Liver (tissue), 9 donors: ENCODE measurements around the gene ITIH5. TPM values are rescaled to one million over a fixed set of nuclear protein-coding genes. Genes with fewer than 3 reads are reported as not detected.

ENCODE experiments used
- DNase-seq: peaks from one replicate; pipeline ENCODE4 v3.0.0-alpha.2; 2017; ENCODE audit warnings: low spot score
- H3K27ac ChIP-seq, 2 donors: one replicate each; pipeline ENCODE4 v1.7.0; 2013; ENCODE audit warnings: inconsistent platforms in 2 of 2, low read length in 2 of 2, control low read depth in 1 of 2, low read depth in 1 of 2, mild to moderate bottlenecking in 1 of 2
- H3K27me3 ChIP-seq, 4 donors: one replicate each; pipeline versions ENCODE4 v1.6.1 to v1.7.0; 2013; ENCODE audit warnings: low read length in 3 of 4, inconsistent platforms in 1 of 4, mild to moderate bottlenecking in 1 of 4, moderate library complexity in 1 of 4; ENCODE audit not compliant: control insufficient read depth in 4 of 4, insufficient read depth in 4 of 4
- H3K36me3 ChIP-seq, 4 donors: one replicate each; pipeline versions ENCODE4 v1.6.1 to v1.7.0; 2013; ENCODE audit warnings: low read length in 3 of 4, mild to moderate bottlenecking in 3 of 4, low read depth in 1 of 4, moderate library complexity in 1 of 4; ENCODE audit not compliant: control insufficient read depth in 4 of 4, insufficient read depth in 3 of 4
- H3K4me1 ChIP-seq, 4 donors: one replicate each; pipeline versions ENCODE4 v1.6.1 to v1.7.0; 2013; ENCODE audit warnings: low read length in 3 of 4, mild to moderate bottlenecking in 3 of 4, moderate library complexity in 1 of 4; ENCODE audit not compliant: control insufficient read depth in 4 of 4, insufficient read depth in 4 of 4
- H3K4me3 ChIP-seq, 3 donors: one replicate each; pipeline versions ENCODE4 v1.6.1 to v1.7.0; 2013; ENCODE audit warnings: low read length in 3 of 3, control low read depth in 1 of 3, low read depth in 1 of 3, mild to moderate bottlenecking in 1 of 3
- H3K9ac ChIP-seq, 2 donors: one replicate each; pipeline ENCODE4 v1.7.0; 2013; ENCODE audit warnings: low read length in 2 of 2, mild to moderate bottlenecking in 2 of 2, moderate library complexity in 2 of 2, control low read depth in 1 of 2, low read depth in 1 of 2
- H3K9me3 ChIP-seq, 4 donors: one replicate each; pipeline versions ENCODE4 v1.6.1 to v1.7.0; 2013; ENCODE audit warnings: low read length in 3 of 4; ENCODE audit not compliant: control insufficient read depth in 4 of 4
- EGR1 ChIP-seq, 2 donors: IDR thresholded peaks; 2 replicates each; pipeline ENCODE4 v1.6.1; 2016 to 2018; ENCODE audit warnings: antibody characterized with exemption in 2 of 2, low read depth in 2 of 2
- FOXA1 ChIP-seq: IDR thresholded peaks from 2 replicates; pipeline ENCODE4 v1.6.1; 2016; ENCODE audit warnings: antibody characterized with exemption
- FOXA2 ChIP-seq: IDR thresholded peaks from 2 replicates; pipeline ENCODE4 v1.6.1; 2016; ENCODE audit warnings: antibody characterized with exemption
- GABPA ChIP-seq, 2 donors: IDR thresholded peaks in 1 of 2; conservative IDR thresholded peaks in 1 of 2; 2 replicates each; pipeline ENCODE4 v1.6.1; 2016; ENCODE audit warnings: antibody characterized with exemption in 2 of 2, mild to moderate bottlenecking in 1 of 2, moderate library complexity in 1 of 2
- HNF4A ChIP-seq, 2 donors: conservative IDR thresholded peaks; 2 replicates each; pipeline ENCODE4 v1.6.1; 2016; ENCODE audit warnings: antibody characterized with exemption in 2 of 2, mild to moderate bottlenecking in 2 of 2
- HNF4G ChIP-seq: IDR thresholded peaks from 2 replicates; pipeline ENCODE4 v1.6.1; 2016; ENCODE audit warnings: antibody characterized with exemption
- JUND ChIP-seq, 2 donors: IDR thresholded peaks; 2 replicates each; pipeline ENCODE4 v1.6.1; 2016; ENCODE audit warnings: antibody characterized with exemption in 2 of 2
- NR2F2 ChIP-seq: IDR thresholded peaks from 2 replicates; pipeline ENCODE4 v1.6.1; 2016; ENCODE audit warnings: antibody characterized with exemption
- RAD21 ChIP-seq, 2 donors: IDR thresholded peaks; 2 replicates each; pipeline ENCODE4 v1.6.1; 2016; ENCODE audit warnings: antibody characterized with exemption in 2 of 2, mild to moderate bottlenecking in 2 of 2
- RXRA ChIP-seq, 2 donors: IDR thresholded peaks; 2 replicates each; pipeline ENCODE4 v1.6.1; 2017 to 2018; ENCODE audit warnings: antibody characterized with exemption in 2 of 2, mild to moderate bottlenecking in 1 of 2
- SP1 ChIP-seq: IDR thresholded peaks from 2 replicates; pipeline ENCODE4 v1.6.1; 2018; ENCODE audit warnings: antibody characterized with exemption, mild to moderate bottlenecking
- TAF1 ChIP-seq: conservative IDR thresholded peaks from 2 replicates; pipeline ENCODE4 v1.6.1; 2016; ENCODE audit warnings: antibody characterized with exemption, mild to moderate bottlenecking
- YY1 ChIP-seq: IDR thresholded peaks from 2 replicates; pipeline ENCODE4 v1.6.1; 2016; ENCODE audit warnings: antibody characterized with exemption, mild to moderate bottlenecking
- WGBS: extraction: QIAGEN DNeasy Blood & Tissue Kit; methylation state at CpG from one replicate; pipeline ENCODE4 v1.1.7; 2013; 5-methylcytosine and 5-hydroxymethylcytosine counted together
- polyA plus RNA-seq, 2 donors: library from polyadenylated mRNA; stranded (reverse) in 1 of 2; unstranded in 1 of 2; fragments of 200-250 nt in 1 of 2; fragments of >200 nt in 1 of 2; fragmentation: Nextera tagmentation in 1 of 2; extraction: Ambion mirVana in 1 of 2; gene quantifications; one replicate each; pipeline versions ENCODE4 v1.2.1 to v1.2.3, GENCODE V29; 2013 to 2015
- total RNA-seq, 2 donors: library from RNA; depleted of rRNA; stranded (reverse); fragments of >200 nt; gene quantifications; one replicate each; pipeline ENCODE4 v1.2.3, GENCODE V29; 2014
- TF ChIP-seq, protein P1 (sequence below): IDR thresholded peaks from 2 replicates; pipeline ENCODE4 v1.6.1; 2016; ENCODE audit warnings: antibody characterized with exemption, mild to moderate bottlenecking
- TF ChIP-seq, protein P2 (sequence below): IDR thresholded peaks from 2 replicates; pipeline ENCODE4 v1.6.1; 2016; ENCODE audit warnings: antibody characterized with exemption
- TF ChIP-seq, protein P3 (sequence below): IDR thresholded peaks from 2 replicates; pipeline ENCODE4 v1.6.1; 2016; ENCODE audit warnings: antibody characterized with exemption
- TF ChIP-seq, protein P4 (sequence below): IDR thresholded peaks from 2 replicates; pipeline ENCODE4 v1.6.1; 2016; ENCODE audit warnings: antibody characterized with exemption
- TF ChIP-seq, protein P5 (sequence below): fragments of 150-350 bp; IDR thresholded peaks from 2 replicates; pipeline ENCODE4 v1.5.1; 2017; ENCODE audit warnings: improper control_type of control experiment, low read depth, low read length; ENCODE audit not compliant: missing input control
- donor health status: healthy.
- donor health status: healthy.
- donor health status: healthy.
- donor health status: healthy.
- donor health status: healthy.

The ITIH5 gene
- total and polyA plus RNA-seq, 4 donors, result 0.60 to 1.3 (median 0.98) TPM

DNA sequence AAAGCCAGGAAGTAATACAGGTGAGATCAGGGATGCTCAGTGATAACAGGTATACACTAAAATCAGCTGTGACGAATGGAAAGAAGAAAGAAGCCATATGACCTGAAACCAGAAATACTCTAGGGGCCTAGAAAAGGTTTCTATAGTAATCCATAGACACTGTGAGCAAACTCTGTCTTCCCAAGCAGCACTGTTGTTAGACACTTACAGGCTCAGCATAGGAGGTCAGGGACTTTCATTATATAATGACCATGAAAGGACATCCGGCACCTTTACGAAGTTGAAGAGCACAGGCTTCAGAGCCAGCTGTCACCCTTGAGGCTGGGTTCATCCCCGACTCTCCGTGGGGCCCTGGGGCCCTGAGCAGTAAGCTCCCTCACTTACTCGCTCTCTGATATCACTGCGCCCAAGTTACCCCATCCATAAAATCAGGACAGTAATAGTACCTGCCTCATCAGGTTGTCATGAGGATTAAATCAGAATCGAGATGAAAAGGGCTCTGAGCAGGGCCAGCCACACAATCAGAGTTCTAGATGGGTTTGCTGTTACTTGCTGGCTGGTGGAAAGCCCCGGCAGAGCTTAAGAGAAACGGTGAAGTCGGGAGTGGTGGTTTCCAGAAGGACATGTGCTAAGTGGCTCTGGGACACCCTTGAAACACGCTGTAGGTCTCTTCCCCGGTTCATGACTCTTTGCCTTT lies 79.5 kb downstream of the ITIH5 start:
- no peaks in the 10 kb centered on the region for H3K36me3 ChIP-seq
- no peaks in the 10 kb centered on the region for H3K4me1 ChIP-seq
- no peak overlapping the region for H3K9ac ChIP-seq
- H3K9me3 ChIP-seq, result no peaks in the 10 kb centered on the region
- TF ChIP-seq TAF1 (no peak), RAD21 (IDR thresholded peaks at IDR 0.05) (no peak), EGR1 (IDR thresholded peaks at IDR 0.05; ENCODE audit: low read depth in 2 of 2) (no peak), FOXA1 (no peak), NR2F2 (no peak), FOXA2 (no peak), JUND (IDR thresholded peaks at IDR 0.05) (no peak), YY1 (no peak), HNF4A (conservative IDR thresholded peaks at IDR 0.05) (no peak), HNF4G (no peak), SP1 (no peak), GABPA (IDR thresholded peaks at IDR 0.05 in 1 of 2, conservative IDR thresholded peaks at IDR 0.05 in 1 of 2) (no peak), RXRA (IDR thresholded peaks at IDR 0.05) (no peak)
- TF ChIP-seq, protein P1, sequence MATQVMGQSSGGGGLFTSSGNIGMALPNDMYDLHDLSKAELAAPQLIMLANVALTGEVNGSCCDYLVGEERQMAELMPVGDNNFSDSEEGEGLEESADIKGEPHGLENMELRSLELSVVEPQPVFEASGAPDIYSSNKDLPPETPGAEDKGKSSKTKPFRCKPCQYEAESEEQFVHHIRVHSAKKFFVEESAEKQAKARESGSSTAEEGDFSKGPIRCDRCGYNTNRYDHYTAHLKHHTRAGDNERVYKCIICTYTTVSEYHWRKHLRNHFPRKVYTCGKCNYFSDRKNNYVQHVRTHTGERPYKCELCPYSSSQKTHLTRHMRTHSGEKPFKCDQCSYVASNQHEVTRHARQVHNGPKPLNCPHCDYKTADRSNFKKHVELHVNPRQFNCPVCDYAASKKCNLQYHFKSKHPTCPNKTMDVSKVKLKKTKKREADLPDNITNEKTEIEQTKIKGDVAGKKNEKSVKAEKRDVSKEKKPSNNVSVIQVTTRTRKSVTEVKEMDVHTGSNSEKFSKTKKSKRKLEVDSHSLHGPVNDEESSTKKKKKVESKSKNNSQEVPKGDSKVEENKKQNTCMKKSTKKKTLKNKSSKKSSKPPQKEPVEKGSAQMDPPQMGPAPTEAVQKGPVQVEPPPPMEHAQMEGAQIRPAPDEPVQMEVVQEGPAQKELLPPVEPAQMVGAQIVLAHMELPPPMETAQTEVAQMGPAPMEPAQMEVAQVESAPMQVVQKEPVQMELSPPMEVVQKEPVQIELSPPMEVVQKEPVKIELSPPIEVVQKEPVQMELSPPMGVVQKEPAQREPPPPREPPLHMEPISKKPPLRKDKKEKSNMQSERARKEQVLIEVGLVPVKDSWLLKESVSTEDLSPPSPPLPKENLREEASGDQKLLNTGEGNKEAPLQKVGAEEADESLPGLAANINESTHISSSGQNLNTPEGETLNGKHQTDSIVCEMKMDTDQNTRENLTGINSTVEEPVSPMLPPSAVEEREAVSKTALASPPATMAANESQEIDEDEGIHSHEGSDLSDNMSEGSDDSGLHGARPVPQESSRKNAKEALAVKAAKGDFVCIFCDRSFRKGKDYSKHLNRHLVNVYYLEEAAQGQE, result no peak
- TF ChIP-seq, protein P2, sequence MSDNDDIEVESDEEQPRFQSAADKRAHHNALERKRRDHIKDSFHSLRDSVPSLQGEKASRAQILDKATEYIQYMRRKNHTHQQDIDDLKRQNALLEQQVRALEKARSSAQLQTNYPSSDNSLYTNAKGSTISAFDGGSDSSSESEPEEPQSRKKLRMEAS, result no peak
- TF ChIP-seq, protein P3, sequence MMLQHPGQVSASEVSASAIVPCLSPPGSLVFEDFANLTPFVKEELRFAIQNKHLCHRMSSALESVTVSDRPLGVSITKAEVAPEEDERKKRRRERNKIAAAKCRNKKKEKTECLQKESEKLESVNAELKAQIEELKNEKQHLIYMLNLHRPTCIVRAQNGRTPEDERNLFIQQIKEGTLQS, result no peak
- TF ChIP-seq, protein P4, sequence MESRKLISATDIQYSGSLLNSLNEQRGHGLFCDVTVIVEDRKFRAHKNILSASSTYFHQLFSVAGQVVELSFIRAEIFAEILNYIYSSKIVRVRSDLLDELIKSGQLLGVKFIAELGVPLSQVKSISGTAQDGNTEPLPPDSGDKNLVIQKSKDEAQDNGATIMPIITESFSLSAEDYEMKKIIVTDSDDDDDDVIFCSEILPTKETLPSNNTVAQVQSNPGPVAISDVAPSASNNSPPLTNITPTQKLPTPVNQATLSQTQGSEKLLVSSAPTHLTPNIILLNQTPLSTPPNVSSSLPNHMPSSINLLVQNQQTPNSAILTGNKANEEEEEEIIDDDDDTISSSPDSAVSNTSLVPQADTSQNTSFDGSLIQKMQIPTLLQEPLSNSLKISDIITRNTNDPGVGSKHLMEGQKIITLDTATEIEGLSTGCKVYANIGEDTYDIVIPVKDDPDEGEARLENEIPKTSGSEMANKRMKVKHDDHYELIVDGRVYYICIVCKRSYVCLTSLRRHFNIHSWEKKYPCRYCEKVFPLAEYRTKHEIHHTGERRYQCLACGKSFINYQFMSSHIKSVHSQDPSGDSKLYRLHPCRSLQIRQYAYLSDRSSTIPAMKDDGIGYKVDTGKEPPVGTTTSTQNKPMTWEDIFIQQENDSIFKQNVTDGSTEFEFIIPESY, result no peak
- H3K27me3 ChIP-seq, result no peaks in the 10 kb centered on the region
- H3K4me3 ChIP-seq, result no peak overlapping the region
- no peak for DNase-seq
- H3K27ac ChIP-seq, result no peak overlapping the region
- 80% methylated on average over 13 of the region's 13 CpGs for WGBS

DNA sequence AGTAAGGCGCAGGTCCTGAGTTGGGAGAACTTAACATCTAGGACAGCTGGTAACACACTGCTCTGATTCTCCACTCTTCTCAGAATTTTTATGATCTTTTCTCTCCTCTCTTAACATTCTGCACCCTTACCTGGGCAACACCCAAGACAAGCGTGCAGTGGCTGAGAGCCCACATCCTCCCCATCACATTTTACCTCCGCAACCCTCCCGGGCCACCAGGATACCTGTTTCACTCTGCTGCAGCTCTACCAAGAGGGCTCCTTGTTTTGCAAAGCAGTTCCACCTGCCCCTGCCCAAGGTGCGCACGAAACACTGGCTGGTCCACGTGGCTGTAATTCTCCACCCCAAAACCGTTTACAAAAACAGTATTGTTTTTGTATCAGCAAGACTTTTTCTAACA lies 81.5 kb downstream of the ITIH5 start:
- Histone ChIP-seq H3K4me1 (no peaks in the 10 kb centered on the region), H3K27me3 (no peaks in the 10 kb centered on the region), H3K4me3 (no peak overlapping the region), H3K9ac (no peak overlapping the region), H3K9me3 (no peaks in the 10 kb centered on the region), H3K27ac (no peak overlapping the region), H3K36me3 (no peaks in the 10 kb centered on the region)
- no peak for DNase-seq
- 79% methylated on average over 8 of the region's 8 CpGs for WGBS
- TF ChIP-seq JUND (IDR thresholded peaks at IDR 0.05) (no peak), HNF4A (conservative IDR thresholded peaks at IDR 0.05) (no peak), RXRA (IDR thresholded peaks at IDR 0.05) (no peak), RAD21 (IDR thresholded peaks at IDR 0.05) (no peak), EGR1 (IDR thresholded peaks at IDR 0.05; ENCODE audit: low read depth in 2 of 2) (no peak), YY1 (no peak), HNF4G (no peak), FOXA2 (no peak), SP1 (no peak), GABPA (IDR thresholded peaks at IDR 0.05 in 1 of 2, conservative IDR thresholded peaks at IDR 0.05 in 1 of 2) (no peak), NR2F2 (no peak)
- TF ChIP-seq, protein P5, sequence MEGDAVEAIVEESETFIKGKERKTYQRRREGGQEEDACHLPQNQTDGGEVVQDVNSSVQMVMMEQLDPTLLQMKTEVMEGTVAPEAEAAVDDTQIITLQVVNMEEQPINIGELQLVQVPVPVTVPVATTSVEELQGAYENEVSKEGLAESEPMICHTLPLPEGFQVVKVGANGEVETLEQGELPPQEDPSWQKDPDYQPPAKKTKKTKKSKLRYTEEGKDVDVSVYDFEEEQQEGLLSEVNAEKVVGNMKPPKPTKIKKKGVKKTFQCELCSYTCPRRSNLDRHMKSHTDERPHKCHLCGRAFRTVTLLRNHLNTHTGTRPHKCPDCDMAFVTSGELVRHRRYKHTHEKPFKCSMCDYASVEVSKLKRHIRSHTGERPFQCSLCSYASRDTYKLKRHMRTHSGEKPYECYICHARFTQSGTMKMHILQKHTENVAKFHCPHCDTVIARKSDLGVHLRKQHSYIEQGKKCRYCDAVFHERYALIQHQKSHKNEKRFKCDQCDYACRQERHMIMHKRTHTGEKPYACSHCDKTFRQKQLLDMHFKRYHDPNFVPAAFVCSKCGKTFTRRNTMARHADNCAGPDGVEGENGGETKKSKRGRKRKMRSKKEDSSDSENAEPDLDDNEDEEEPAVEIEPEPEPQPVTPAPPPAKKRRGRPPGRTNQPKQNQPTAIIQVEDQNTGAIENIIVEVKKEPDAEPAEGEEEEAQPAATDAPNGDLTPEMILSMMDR, result no peak
- TF ChIP-seq, protein P2, result no peak
- TF ChIP-seq, protein P3, result no peak
- TF ChIP-seq, protein P4, result no peak
